ENCODE measurements around the gene NFATC2.
"Not testable (repeated sequence)": the region's sequence is repeated elsewhere in the genome, so short reads cannot be mapped to it uniquely, and the experiment has no call there.

The NFATC2 gene

DNA sequence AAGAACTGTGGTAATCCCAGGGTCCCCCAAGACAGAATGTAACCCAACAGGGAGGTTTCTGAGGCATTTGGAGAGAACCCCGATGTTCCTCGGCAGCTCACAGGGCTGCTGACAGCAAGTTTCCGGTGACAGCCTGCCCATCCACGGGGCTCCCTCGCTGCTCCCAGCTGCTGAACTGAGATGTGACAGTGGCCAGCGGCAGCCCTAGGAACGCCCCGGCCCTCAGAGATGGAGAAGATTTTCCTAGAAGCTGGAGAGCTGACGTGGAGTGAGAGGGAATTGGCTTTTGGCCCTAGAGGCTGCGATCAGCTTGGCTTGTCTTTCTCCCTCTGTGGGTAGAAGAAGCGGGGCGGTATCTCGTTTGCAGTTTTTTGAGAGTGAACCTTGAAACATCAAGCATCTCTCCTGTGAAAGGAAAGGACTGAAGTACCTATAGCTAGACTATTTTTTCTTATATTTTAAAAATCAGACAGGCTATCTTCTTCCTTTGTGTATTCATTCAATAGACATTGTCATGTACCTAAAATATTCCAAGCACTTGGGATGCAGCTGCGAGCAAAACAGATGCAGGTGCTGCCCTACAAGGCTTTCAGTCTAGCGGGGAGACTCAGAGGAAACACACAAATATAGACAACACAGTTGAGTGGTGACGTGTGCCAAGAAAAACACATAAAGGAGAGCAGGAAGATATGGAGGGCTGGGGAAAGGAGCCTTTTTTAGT is 28.4 kb upstream of the NFATC2 start:
- in situ Hi-C loops (cut with MboI; ENCODE audit: low pct_unique_long_range_greater_than_20kb, low sequenced_read_pairs): no loop called here
- no peak for DNase-seq

GRCh38 chr20:51569815-51570738 is 27.6 kb upstream of the NFATC2 start:
- in situ Hi-C loops (cut with MboI; ENCODE audit: low pct_unique_long_range_greater_than_20kb, low sequenced_read_pairs): no loop called here
- DNase-seq: no peak

DNA sequence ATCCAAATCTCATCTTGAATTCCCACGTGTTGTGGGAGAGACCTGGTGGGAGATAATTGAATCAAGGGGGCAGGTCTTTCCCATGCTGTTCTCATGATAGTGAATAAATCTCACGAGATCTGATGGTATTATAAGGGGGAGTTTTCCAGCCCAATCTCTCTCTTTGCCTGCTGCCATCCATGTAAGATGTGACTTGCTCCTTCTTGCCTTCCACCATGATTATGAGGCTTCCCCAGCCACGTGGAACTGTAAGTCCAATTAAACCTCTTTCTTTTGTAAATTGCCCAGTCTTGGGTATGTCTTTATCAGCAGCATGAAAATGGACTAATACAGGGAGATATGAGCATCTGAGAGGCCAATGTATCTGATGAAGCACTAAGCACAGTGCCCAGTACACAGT is 26.0 kb upstream of the NFATC2 start:
- DNase-seq; in situ Hi-C loops (cut with MboI; ENCODE audit: low pct_unique_long_range_greater_than_20kb, low sequenced_read_pairs): not testable (repeated sequence)

DNA sequence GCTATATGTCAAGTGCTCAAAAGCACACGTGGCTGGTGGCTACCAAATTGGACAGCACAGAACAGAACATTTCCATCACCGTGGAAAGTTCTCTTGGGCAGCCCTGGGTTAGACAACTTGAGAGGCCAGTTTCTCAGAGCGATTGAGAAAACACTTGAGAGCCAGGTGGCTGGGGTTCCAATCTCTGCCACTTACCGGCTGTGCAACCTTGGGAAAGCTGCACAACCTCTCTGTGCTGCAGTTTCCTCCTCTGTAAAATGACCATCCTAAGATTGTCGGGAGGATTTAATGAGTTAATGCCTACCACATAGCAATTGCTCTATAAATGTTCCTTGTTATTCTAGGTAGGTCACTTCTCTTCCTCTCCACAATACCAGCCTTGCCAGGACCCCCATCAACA is 25.1 kb upstream of the NFATC2 start:
- in situ Hi-C loops (cut with MboI; ENCODE audit: low pct_unique_long_range_greater_than_20kb, low sequenced_read_pairs): no loop called here
- no peak for DNase-seq

DNA sequence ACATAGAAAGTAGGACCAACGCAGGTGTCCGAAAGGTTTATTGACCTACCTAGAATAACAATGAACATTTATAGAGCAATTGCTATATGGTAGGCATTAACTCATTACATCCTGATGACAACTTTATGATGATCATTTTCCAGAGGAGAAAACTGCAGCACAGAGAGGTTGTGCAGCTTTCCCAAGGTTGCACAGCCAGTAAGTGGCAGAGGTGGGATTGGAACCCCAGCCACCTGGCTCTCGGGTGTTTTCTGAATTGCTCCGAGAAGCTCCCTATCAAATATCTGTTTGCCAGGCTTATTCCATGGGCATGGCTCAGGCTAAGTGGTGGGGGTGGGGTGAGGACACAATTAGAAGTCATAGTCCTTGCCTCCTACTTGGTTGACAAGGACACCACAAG is 24.1 kb upstream of the NFATC2 start:
- in situ Hi-C loops (cut with MboI; ENCODE audit: low pct_unique_long_range_greater_than_20kb, low sequenced_read_pairs): no loop called here
- DNase-seq: no peak

GRCh38 chr20:51565298-51566144 is 23.0 kb upstream of the NFATC2 start:
- in situ Hi-C loops (cut with MboI; ENCODE audit: low pct_unique_long_range_greater_than_20kb, low sequenced_read_pairs): no loop called here

GRCh38 chr20:51563486-51564332 is 21.2 kb upstream of the NFATC2 start:
- in situ Hi-C loops (cut with MboI; ENCODE audit: low pct_unique_long_range_greater_than_20kb, low sequenced_read_pairs): no loop called here
- DNase-seq: peak; percentile 47

More at GRCh38 chr20:51565298-51566144, 23.0 kb upstream of the NFATC2 start:
- no peak for DNase-seq

DNA sequence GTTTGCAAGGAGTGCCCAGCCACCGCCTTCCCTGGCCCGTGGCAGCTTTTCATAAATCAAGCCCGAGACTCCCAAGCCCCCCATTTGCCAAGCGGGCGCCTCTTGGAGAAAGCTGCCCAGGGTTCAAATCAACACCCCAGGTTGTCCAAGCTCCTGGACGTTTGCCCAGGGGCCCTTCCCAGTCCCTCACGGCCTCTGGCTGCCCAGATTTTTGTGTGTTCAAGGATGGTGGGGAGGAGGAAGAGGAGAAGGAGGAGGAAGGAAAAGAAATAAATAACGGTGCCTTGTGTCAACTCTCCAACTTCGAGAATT is 20.6 kb upstream of the NFATC2 start:
- in situ Hi-C loops (cut with MboI; ENCODE audit: low pct_unique_long_range_greater_than_20kb, low sequenced_read_pairs): no loop called here
- no peak for DNase-seq

DNA sequence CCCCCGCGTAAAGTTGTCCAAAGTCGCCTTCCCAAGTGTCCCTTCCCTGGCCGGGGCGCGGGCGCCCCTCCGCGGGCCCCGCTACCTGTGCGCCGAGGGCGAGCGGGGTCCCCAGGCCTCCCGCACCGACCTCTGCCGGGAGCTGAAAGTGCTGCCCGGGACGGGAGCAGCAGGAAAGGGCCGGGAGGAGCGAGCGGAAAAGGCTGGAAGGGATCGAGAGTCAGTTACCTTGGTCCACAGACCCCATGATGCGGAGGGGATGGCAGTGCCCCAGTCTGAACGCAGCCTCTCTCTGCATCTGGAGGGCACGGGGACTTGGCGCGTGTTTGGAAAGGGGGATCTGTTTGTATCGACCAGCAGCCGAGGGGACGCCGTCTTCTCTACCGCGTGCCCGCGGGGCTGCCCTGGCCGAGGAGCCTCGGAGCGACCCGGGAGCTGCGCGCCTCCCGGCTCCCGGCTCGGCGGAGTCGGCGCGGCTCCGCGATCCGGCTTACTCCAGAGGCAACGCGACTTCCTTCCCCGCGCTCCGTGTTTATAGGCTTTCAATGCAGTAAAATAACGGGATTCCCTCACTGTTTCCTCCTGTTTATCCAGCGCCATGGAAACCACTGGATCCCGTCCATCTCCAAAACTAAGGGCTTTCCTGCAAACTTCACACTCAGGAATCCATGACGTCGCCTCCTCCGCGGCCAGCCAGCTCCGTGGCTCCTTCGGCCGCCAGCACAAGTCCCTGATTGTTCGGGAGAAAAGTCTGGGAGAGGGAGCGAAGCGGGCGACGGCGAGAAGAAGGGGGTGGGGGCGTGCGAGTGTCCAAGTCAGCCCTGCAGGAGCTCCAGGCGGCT is 20.0 kb upstream of the NFATC2 start:
- peak; percentile 42 for DNase-seq
- in situ Hi-C loops (cut with MboI; ENCODE audit: low pct_unique_long_range_greater_than_20kb, low sequenced_read_pairs): no loop called here

DNA sequence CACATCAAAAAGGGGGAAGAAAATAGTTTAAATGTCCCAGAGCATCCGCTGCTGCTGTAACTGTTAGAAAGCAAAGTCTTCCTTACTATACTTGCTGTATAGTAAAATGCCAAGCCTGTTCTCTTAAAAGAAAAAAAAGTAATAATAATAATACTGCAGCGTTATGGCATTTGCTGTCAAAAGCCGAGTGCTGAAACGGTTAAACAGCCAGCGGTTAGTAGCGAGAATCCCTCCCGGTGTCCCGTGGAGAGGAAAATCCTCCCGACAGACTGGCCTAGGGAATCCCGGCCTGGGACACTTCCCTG is 19.5 kb upstream of the NFATC2 start:
- in situ Hi-C loops (cut with MboI; ENCODE audit: low pct_unique_long_range_greater_than_20kb, low sequenced_read_pairs): no loop called here
- DNase-seq: no peak

- DNase-seq: no peak
- in situ Hi-C loops (cut with MboI; ENCODE audit: low pct_unique_long_range_greater_than_20kb, low sequenced_read_pairs): no loop called here
These were observed 18.2 kb upstream of the NFATC2 start for GRCh38 chr20:51560550-51561307.

DNA sequence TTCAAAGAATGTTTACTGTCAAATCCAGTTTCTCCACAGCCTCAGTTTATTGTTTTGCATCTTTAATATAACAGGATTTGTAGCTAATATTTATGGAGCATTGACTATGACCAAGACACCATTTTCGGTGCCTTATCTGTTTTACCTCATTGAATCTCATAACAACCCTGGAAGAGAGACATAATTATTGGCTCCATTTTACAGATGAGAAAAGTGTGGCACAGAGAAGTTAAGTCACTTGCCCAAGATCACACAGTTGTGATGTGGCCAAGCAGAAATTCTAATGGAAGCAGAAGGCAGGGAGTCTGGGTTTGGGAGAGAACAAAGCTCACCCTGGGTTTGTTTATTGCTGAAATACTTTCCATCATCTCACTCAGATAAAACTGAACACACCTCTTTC is 17.5 kb upstream of the NFATC2 start:
- no peak for DNase-seq
- in situ Hi-C loops (cut with MboI; ENCODE audit: low pct_unique_long_range_greater_than_20kb, low sequenced_read_pairs): no loop called here

DNA sequence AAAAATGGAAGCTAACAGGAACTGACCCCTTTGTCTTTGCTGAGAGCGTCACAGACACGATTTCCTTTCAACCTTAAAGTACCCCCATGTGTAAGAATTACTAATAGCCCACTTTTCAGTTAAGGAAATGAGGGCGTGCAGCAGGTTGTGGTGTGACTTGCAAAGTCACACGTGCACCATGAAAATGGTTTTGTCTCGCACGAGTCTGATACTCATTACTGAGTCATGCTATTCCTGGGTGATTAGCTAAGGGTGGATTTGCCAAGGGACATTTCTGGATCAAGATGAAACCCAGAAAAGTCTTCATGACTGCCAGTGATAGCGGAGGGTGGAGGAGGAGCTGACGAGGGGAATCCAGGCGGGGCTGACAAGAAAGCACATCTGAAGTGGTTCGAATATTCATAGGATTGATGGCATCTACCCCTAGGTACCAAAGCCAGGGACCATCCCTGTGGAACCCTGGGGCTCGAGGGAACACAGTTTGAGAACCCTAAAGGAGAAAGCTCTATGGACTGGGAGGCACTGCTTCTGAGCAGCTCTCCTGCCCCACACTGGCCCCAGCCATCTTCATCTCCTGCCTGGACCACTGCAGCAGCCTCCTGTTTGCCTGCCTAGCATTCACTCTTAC is 12.1 kb upstream of the NFATC2 start:
- DNase-seq: no peak
- in situ Hi-C loops (cut with MboI; ENCODE audit: low pct_unique_long_range_greater_than_20kb, low sequenced_read_pairs): no loop called here

DNA sequence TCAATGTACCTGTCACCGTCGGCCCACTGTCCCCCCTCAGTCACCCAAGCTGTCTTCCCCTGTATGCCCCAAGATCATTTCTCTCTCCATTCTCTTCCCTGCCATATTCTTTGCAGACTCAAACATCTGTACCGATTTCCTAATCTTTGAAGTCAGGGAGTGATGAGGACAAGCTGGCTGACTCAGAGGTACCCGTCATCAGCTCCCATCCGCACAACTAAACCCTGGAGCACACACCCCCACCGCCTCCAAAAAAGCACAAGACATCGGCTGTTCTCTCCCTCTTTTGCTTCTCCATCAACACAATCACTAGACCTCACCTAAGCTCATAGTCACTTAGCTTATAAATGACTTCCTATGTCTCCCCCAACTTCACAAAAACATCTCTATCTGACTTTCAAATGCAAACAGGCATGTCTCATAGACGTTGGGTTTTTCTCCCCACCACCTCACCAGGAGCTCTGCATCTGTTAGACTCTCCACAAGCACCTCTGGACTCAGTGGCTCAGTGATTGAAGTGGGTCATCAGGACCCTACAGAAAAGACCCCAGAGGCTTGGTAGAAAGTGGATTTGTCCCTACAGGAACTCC is 11.5 kb upstream of the NFATC2 start:
- DNase-seq: no peak
- in situ Hi-C loops (cut with MboI; ENCODE audit: low pct_unique_long_range_greater_than_20kb, low sequenced_read_pairs): no loop called here

- in situ Hi-C loops (cut with MboI; ENCODE audit: low pct_unique_long_range_greater_than_20kb, low sequenced_read_pairs): no loop called here
- no peak for DNase-seq
These were observed 8.7 kb upstream of the NFATC2 start for GRCh38 chr20:51551186-51551585.

GRCh38 chr20:51549474-51549873 is 7.0 kb upstream of the NFATC2 start:
- DNase-seq: no peak
- in situ Hi-C loops (cut with MboI; ENCODE audit: low pct_unique_long_range_greater_than_20kb, low sequenced_read_pairs): no loop called here

- in situ Hi-C loops (cut with MboI; ENCODE audit: low pct_unique_long_range_greater_than_20kb, low sequenced_read_pairs): no loop called here
- no peak for DNase-seq
These were observed 5.4 kb upstream of the NFATC2 start for GRCh38 chr20:51547951-51548350.
